PC-9 (cell line): ENCODE measurements around the gene HSPA2.

Experiments
- EZH2 ChIP-seq: fragments of 200-600 bp; sonication (generic); IDR thresholded peaks from 2 replicates; pipeline ENCODE4 v1.8.0; 2017; ENCODE audit warnings: antibody characterized with exemption, low read depth
- TF ChIP-seq, protein P1 (sequence below): fragments of 200-600 bp; sonication (generic); conservative IDR thresholded peaks from 2 replicates; pipeline ENCODE4 v1.6.1; 2017; ENCODE audit warnings: mixed run types, antibody characterized with exemption, mild to moderate bottlenecking, moderate library complexity

DNA sequence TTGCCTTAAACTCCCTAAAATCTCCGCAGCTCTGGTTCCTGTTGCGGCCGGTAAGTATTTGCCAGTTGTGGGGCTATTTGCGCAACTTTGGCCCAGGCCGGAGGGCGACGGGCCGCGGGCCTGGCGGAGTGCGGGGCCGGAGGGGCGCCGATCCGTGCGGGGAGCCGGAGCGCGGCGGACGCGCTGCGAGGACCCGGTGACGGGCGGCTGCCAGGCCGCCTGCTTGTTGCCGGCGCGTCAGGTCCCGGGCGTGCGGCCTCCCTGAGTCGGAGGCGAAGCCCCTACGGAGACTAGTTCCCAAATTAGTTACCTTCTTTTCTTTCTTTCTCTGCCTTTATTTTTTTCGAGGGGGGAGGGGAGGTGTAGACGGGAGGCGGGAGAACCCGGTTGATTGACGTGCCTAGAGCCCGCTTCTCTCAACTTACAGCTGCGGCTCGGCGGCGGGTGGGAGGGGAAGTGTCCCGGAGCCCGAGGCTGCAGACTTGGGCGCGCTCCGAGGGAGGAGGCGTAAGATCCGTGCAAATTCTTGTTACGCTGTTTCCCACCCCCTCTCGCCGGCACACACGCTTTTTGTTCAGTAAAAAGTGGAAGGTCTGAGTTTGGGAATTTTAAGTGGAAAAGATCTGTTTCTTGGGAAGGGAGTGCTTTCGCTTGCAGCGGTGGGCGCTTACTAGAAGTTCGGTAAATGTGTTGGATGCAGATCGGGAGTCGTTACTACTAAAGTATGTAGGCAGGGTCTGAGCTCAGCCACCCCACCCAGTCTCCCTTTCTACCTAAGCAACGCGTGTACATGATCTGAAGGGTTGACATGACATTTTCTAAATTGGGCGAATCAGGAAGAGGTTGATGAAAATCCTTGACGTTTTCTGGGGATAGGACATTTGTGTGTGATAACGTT is 35.4 kb upstream of the HSPA2 start:
- TF ChIP-seq, protein P1, sequence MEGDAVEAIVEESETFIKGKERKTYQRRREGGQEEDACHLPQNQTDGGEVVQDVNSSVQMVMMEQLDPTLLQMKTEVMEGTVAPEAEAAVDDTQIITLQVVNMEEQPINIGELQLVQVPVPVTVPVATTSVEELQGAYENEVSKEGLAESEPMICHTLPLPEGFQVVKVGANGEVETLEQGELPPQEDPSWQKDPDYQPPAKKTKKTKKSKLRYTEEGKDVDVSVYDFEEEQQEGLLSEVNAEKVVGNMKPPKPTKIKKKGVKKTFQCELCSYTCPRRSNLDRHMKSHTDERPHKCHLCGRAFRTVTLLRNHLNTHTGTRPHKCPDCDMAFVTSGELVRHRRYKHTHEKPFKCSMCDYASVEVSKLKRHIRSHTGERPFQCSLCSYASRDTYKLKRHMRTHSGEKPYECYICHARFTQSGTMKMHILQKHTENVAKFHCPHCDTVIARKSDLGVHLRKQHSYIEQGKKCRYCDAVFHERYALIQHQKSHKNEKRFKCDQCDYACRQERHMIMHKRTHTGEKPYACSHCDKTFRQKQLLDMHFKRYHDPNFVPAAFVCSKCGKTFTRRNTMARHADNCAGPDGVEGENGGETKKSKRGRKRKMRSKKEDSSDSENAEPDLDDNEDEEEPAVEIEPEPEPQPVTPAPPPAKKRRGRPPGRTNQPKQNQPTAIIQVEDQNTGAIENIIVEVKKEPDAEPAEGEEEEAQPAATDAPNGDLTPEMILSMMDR: no peak
- TF ChIP-seq EZH2: no peak
